AML-193 (cell line): ENCODE data around the gene STAC.
"Not testable (repeated sequence)": the region's sequence is repeated elsewhere in the genome, so short reads cannot be mapped to it uniquely, and the experiment has no call there.

Experiments
- DNase-seq, 2 experiments: peaks; one replicate each; lab custom pipeline; 2025; lab: John Stamatoyannopoulos, UW

STAC gene

DNA sequence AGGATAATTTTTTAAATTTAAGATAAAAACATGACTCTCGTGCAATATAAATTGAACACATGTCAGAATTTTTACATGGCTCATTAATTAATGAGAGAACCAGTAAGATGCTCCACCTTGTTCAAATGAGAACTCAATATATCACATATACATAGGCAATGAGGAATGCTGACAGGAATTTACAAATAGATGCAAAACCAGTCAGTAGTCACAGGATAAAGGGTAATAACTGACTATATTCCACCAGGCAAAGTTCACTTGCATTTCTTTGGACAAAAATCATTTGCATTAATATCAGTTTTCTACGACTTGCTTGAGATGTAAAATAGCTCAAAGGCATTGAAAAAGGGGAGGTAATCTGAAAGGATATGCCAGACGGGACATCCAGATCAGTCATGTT lies 139.4 kb downstream of the STAC start:
- DNase-seq, result no peak

DNA sequence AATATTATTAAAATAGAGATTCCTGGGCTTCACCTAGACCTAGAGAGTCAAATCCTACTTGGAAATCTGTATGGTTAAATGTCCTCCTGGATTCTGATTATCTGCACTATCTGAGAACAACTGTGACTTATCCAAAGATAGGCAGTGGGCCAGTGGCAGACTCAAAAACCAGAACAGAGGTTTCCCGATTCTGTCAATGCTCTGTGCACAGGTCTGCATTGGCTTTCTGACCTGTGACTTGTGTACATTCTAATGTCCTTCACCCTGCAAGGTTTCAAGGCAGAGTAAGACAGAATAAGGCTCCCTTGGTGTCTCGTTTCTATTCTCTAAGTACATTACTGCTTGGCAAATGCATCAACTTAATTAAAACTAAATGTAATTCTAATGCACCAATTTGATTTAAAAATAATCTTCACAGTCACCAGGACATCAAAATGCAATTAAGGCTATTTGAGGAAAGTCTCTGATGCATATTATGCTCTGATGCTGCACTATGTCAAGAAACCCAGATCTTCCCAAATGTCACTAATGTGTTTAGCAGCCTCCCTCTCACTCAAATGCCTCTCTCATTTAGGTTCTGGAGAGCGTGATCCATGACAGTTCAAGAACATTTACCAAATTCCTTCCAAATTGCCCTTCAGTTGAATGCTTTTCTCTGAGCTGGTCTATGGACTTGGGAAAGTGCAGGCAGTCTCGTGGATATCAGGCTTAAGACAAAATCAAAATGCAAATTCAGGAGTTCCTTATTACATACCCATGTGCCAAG lies 140.1 kb downstream of the STAC start:
- DNase-seq, result no peak

DNA sequence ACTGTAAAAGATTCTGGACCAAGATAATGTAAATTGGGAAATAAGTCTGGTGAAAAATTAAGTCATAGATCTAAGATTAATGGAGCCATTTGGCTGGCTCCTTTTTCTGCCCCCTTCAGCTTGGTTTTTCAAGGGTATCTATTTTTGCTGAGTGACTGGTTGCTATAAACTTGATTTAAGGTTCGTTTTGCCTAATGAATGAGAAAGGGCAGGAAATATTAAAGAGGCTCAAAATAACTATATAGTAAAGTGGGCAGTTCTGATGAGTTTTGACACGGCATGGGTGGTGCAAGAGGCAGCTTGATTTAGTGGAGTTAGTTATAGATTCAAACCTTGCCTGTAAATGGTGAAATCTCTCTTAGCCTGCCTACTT lies 140.7 kb downstream of the STAC start:
- no peak for DNase-seq

- DNase-seq, result no peak
Measured at GRCh38 chr3:36524560-36524959, 144.3 kb downstream of the STAC start.

- no peak for DNase-seq
Measured at GRCh38 chr3:36525115-36525801, 145.0 kb downstream of the STAC start.

DNA sequence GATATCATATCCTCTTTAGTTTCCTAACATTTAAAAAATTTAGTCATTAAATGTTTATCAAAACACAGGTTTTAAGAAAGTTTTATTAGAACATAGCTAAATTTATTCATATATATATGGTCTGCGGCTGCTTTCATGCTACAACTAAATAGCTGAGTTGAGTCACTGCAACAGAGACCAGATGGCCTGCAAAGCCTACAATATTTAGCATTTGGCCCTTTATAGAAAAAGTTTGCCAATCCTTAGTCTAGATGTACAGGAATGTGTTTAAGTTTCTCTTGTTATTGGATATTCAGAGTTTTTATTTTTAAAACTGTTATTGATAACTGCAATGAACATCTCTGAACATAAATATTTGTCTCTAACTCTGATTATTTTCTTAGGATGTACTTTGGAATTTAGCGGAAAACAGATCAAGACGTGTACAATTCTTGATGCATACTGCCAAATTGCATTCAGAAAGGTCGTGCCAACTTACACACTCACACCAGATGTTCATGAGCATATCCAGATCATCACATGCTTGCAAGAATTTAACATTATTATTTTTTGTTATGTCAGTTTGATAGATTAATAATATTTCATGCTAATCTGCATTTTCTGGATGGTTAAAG lies 157.9 kb downstream of the STAC start:
- no peak for DNase-seq

GRCh38 chr3:36540888-36541518 lies 160.7 kb downstream of the STAC start:
- peak; percentile 49 to 64 for DNase-seq

DNA sequence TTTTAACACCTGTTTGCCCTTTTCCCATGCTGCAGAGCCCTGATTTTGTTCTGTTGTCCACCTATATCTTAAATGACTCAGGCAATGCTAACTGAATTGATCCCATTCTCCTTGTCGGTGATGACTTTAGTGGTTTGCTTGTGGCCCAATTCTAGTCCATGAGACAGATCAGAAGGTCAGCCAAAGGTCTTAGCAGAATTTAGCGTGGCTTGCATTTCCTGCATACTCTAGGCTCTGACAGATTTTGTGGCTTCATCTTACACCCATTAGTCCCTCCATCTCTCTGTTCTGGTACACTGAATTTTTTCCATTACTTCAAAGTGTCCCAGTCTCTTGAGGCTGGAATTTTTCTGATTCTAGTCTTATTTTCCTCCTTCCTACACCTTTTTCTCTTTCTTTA lies 161.9 kb downstream of the STAC start:
- DNase-seq, result no peak

DNA sequence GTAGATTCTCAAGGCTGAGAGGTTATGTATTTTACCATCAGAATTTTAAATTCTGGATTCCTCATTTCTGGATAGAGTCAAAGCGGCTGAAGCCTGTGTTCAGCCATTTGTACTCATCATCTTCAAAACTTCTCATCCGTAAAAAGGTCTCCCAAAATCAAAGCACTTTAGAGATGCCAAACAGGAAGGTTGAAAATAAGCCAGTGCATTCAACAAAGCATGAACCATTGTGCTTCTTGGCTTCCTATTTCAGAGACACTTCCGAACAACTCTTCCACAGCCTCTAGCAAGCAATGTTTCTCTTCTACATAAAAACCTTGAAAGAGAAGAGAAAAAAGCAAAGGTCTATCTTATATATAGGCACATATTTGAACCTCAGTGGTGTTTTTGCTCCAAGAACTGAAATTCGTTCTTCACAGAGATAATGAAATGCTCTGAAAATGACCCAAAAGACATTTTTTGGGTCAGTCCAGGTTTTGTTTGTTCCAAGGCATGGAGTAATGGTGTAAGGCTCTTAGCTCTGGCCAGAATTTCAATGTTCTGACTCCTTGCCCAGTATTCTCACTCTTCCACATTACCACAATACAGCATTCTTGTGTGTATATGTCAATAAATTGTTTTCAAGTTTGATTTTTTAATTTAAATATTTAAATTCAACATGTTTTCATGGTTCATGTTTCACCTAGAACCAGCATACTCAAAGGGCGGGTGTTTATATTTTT lies 163.1 kb downstream of the STAC start:
- no peak for DNase-seq

- DNase-seq, result no peak
Measured at GRCh38 chr3:36546226-36546625, 165.9 kb downstream of the STAC start.

DNA sequence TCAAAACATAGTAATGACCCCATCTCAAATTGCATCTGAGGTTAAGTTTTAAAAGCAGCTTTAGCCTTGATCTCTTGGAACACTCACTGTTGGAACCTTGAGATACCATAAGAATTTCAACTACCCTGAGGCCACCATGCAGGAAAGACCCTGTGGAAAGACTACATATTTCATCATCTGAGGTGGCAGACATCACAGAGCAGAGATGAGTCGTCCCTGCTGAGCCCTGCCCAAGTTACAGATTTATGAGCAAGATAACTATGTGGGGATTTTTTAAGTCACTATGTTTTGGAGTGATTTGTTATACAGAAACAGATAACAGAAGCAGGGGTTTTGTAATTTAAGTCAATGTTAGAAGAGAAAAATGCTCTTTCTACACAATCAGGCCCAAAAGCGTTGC lies 168.4 kb downstream of the STAC start:
- no peak for DNase-seq

DNA sequence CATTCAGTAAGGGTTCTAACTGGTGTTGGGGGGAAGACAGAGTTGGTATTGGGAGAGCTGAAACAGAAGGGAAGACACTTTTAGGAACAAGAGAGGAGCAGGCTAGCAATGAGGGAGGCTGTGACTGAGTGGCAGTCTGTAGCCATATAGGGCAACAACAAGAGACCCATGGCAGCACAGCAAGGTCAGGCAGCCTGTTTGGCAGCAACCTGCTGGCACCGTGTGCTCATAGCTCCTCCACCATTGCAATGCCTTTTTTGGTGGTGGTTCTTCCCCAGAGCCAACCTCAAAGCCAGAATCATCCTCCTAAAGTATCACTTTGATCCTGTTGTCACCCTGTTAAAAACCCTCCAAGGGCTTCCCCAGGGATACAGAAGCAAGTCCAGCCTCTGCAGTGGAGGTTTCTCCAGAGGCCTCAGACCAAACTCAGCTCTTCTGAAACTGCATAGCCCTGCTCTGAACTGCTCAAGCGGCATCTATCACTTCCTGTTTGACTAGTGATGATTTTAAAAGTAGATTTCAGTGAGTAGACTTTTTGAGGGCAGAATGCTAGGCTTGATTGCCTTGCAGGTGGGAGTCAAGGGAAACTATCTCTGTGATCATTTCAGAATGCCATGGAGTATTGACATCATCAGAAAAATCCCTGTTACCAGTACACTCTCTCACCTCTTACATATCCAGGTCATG lies 176.9 kb downstream of the STAC start:
- DNase-seq, result no peak

- no peak for DNase-seq
Measured at GRCh38 chr3:36557708-36558421, 177.6 kb downstream of the STAC start.

GRCh38 chr3:36558961-36559360 lies 178.7 kb downstream of the STAC start:
- DNase-seq, result no peak

DNA sequence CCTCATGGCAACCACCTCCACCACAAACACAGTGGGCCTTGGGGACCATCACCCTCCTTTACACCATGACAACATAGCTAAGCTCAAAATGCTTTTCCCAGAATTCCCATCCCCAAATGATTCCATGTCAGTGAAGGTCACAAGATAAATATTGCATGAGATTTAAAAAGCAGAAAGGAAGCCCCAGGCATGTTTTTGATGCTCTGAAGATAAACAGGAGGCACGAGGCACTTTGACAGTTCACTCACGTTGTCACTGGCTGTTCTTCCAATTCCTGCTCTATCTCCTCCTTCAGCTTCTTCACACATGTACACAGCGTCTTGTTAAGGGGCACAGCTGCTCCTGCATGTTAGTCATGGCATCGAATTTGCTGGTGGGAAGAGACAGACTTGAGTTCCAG lies 180.4 kb downstream of the STAC start:
- no peak for DNase-seq

DNA sequence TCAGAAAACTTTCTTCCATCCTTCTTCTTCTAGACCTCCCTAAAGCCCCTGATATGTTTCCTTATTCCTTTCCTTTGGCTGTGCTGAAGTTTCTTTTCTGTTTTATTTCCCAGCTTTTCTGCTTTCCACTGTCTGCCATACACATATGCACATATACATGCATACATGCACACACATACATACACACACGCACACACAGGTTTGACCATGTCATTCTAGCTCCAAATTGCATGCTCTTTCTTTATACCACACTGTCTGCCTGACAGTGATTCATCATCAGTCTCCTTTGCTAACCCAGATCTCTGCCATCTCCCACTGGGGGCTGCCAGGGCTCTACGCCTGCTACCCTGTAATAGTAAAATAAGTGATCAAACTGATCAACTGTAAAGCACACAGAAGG lies 181.3 kb downstream of the STAC start:
- DNase-seq, result no peak

DNA sequence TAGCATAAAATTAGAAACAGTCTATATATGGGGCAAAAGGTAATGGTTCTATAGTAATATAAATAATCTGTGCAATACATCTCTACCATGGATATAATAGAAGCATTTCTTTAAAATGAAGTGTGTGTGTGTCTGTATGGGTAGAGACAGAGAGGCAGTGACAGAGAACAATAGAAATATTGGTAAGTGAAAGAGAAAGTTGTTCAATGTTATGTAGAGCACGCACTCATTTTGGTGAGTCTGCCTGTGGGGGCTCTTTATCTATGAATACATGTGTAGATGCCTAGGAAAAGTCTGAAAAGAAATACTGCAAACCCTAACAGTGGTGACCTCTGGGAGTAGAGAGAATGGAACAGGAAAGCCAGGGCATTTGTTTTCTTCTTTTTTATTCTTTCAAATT lies 182.6 kb downstream of the STAC start:
- DNase-seq, result no peak

- DNase-seq, result no peak
Measured at GRCh38 chr3:36575241-36575640, 194.9 kb downstream of the STAC start.

DNA sequence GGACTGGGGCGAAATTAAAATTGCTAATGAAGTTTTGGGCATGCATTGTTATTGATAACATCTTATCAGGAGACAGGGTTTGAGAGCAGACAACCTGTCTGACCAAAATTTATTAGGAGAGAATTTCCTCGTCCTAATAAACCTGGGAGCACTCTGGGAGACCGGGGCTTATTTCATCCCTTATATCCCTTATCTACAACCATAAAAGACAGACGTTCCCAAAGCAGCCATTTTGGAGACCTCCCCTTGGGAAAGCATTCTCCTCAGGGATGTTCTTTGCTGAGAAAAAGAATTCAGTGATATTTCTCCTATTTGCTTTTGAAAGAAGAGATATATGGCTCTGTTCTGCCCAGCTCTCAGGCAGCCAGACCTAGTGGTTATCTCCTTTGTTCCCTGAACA lies 198.1 kb downstream of the STAC start:
- not testable (repeated sequence) for DNase-seq

- no peak for DNase-seq
Measured at GRCh38 chr3:36579746-36580145, 199.4 kb downstream of the STAC start.

DNA sequence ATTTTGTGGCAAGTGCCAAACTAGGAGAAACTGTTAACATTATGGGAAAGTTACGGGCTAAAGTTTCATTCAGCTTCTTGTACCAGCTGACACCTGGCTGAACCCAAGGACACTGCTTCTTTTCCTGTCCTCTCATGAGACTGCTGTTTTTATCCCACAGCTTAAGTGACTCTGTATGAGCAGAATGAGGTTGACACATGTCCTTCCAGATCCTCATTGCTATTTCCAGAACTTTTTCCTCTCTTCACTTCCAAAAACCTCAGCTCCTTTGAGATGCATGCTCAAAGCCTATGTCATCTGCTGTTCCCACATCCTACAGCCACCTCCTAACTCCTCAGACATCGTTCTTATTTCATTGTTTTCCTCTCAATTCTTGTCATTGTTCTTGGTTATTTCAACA lies 200.4 kb downstream of the STAC start:
- DNase-seq, result no peak
